Loucy (cell line): Measurements from ENCODE around the gene SLC19A1.

Experiments
- EZH2phosphoT487 ChIP-seq: fragments of 200-600 bp; IDR thresholded peaks from 2 replicates; pipeline ENCODE4 v1.6.1; 2018; ENCODE audit warnings: antibody characterized with exemption, mild to moderate bottlenecking, moderate library complexity, borderline replicate concordance
- TF ChIP-seq, protein P1 (sequence below): fragments of 200-600 bp; sonication (generic); conservative IDR thresholded peaks from 2 replicates; pipeline ENCODE4 v1.5.1; 2014; ENCODE audit warnings: mild to moderate bottlenecking, antibody characterized with exemption, low read length

DNA sequence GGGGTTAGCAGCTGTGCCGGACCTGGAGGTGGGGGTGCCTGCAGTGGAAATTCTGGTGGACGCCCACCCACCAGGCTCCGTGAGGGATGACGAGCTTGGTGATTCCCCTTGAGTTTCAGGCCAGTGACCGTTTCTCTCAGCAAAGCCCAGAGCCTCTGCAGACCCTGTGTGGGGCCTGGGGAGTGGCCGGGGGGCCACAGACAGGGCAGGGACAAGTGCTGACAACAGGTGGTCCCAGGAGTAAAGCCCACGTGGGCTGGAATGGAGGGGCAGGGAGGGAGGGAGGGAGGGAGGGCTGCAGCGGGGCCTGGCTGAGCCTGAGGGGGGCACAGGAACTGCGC, 84.4 kb downstream of the SLC19A1 start:
- TF ChIP-seq, protein P1, sequence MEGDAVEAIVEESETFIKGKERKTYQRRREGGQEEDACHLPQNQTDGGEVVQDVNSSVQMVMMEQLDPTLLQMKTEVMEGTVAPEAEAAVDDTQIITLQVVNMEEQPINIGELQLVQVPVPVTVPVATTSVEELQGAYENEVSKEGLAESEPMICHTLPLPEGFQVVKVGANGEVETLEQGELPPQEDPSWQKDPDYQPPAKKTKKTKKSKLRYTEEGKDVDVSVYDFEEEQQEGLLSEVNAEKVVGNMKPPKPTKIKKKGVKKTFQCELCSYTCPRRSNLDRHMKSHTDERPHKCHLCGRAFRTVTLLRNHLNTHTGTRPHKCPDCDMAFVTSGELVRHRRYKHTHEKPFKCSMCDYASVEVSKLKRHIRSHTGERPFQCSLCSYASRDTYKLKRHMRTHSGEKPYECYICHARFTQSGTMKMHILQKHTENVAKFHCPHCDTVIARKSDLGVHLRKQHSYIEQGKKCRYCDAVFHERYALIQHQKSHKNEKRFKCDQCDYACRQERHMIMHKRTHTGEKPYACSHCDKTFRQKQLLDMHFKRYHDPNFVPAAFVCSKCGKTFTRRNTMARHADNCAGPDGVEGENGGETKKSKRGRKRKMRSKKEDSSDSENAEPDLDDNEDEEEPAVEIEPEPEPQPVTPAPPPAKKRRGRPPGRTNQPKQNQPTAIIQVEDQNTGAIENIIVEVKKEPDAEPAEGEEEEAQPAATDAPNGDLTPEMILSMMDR, result no peak
- no peak for TF ChIP-seq EZH2phosphoT487
